Measurements from ENCODE around the gene SFMBT2. TPM values are rescaled to one million over a fixed set of nuclear protein-coding genes. Genes with fewer than 3 reads are reported as not detected.
A peak's percentile ranks its signal among the peaks of the same experiment; 100 is the strongest.

SFMBT2 gene
- total RNA-seq, 1 experiment from 2014 or later = 41.5 TPM

- Histone ChIP-seq H3K9me2 (replicated peaks; ENCODE audit: insufficient read depth, low read length) (no peaks in the 10 kb centered on the region), H3K36me3 (ENCODE audit: insufficient read depth, low read length) (no peaks in the 10 kb centered on the region), H2AFZ (ENCODE audit: low read length) (no peak overlapping the region), H3K9ac (ENCODE audit: low read length) (no peak overlapping the region), H3K79me2 (ENCODE audit: low read length) (no peaks in the 10 kb centered on the region), H3K4me1 (ENCODE audit: low read length) (no peaks in the 10 kb centered on the region), H3K27ac (ENCODE audit: low read length) (no peak overlapping the region), H3K4me2 (ENCODE audit: low read depth, low read length, poor library complexity, severe bottlenecking) (no peak overlapping the region), H4K20me1 (ENCODE audit: insufficient read depth, low read depth, low read length) (no peaks in the 10 kb centered on the region), H3K9me3 (ENCODE audit: low read length) (no peaks in the 10 kb centered on the region), H3K27me3 (ENCODE audit: low read length) (no peaks in the 10 kb centered on the region), H3K4me3 (ENCODE audit: low read length) (no peak overlapping the region)
- DNase-seq = no peak
These were observed 276.4 kb downstream of the SFMBT2 start for GRCh38 chr10:7134448-7134847.

- no peak overlapping the region for H2AFZ ChIP-seq (ENCODE audit: low read length)
- no peaks in the 10 kb centered on the region for H3K4me1 ChIP-seq (ENCODE audit: low read length)
- H3K9me2 ChIP-seq (replicated peaks; ENCODE audit: insufficient read depth, low read length) = no peaks in the 10 kb centered on the region
- no peak for DNase-seq
- H3K9ac ChIP-seq (ENCODE audit: low read length) = no peak overlapping the region
- no peaks in the 10 kb centered on the region for H3K9me3 ChIP-seq (ENCODE audit: low read length)
- H3K79me2 ChIP-seq (ENCODE audit: low read length) = no peaks in the 10 kb centered on the region
- no peak overlapping the region for H3K27ac ChIP-seq (ENCODE audit: low read length)
- no peaks in the 10 kb centered on the region for H3K36me3 ChIP-seq (ENCODE audit: insufficient read depth, low read length)
- no peak overlapping the region for H3K4me3 ChIP-seq (ENCODE audit: low read length)
- no peak overlapping the region for H3K4me2 ChIP-seq (ENCODE audit: low read depth, low read length, poor library complexity, severe bottlenecking)
- no peaks in the 10 kb centered on the region for H3K27me3 ChIP-seq (ENCODE audit: low read length)
- H4K20me1 ChIP-seq (ENCODE audit: insufficient read depth, low read depth, low read length) = no peaks in the 10 kb centered on the region
These were observed 276.9 kb downstream of the SFMBT2 start for GRCh38 chr10:7133958-7134357.

GRCh38 chr10:7133278-7133677, 277.6 kb downstream of the SFMBT2 start:
- Histone ChIP-seq H3K27ac (ENCODE audit: low read length) (no peak overlapping the region), H3K4me1 (ENCODE audit: low read length) (no peaks in the 10 kb centered on the region), H4K20me1 (ENCODE audit: insufficient read depth, low read depth, low read length) (no peaks in the 10 kb centered on the region), H3K9me2 (replicated peaks; ENCODE audit: insufficient read depth, low read length) (no peaks in the 10 kb centered on the region), H3K36me3 (ENCODE audit: insufficient read depth, low read length) (no peaks in the 10 kb centered on the region), H3K79me2 (ENCODE audit: low read length) (no peaks in the 10 kb centered on the region), H3K4me2 (ENCODE audit: low read depth, low read length, poor library complexity, severe bottlenecking) (no peak overlapping the region), H3K4me3 (ENCODE audit: low read length) (no peak overlapping the region), H3K9me3 (ENCODE audit: low read length) (no peaks in the 10 kb centered on the region), H3K27me3 (ENCODE audit: low read length) (no peaks in the 10 kb centered on the region), H3K9ac (ENCODE audit: low read length) (no peak overlapping the region), H2AFZ (ENCODE audit: low read length) (no peak overlapping the region)
- DNase-seq = no peak

- H3K4me1 ChIP-seq (ENCODE audit: low read length) = no peaks in the 10 kb centered on the region
- H3K9me3 ChIP-seq (ENCODE audit: low read length) = no peaks in the 10 kb centered on the region
- H3K9ac ChIP-seq (ENCODE audit: low read length) = no peak overlapping the region
- H3K9me2 ChIP-seq (replicated peaks; ENCODE audit: insufficient read depth, low read length) = no peaks in the 10 kb centered on the region
- H3K79me2 ChIP-seq (ENCODE audit: low read length) = no peaks in the 10 kb centered on the region
- H3K27ac ChIP-seq (ENCODE audit: low read length) = no peak overlapping the region
- H3K36me3 ChIP-seq (ENCODE audit: insufficient read depth, low read length) = no peaks in the 10 kb centered on the region
- H3K4me2 ChIP-seq (ENCODE audit: low read depth, low read length, poor library complexity, severe bottlenecking) = no peak overlapping the region
- H4K20me1 ChIP-seq (ENCODE audit: insufficient read depth, low read depth, low read length) = no peaks in the 10 kb centered on the region
- H3K27me3 ChIP-seq (ENCODE audit: low read length) = no peaks in the 10 kb centered on the region
- H2AFZ ChIP-seq (ENCODE audit: low read length) = no peak overlapping the region
- H3K4me3 ChIP-seq (ENCODE audit: low read length) = no peak overlapping the region
- no peak for DNase-seq
These were observed 280.5 kb downstream of the SFMBT2 start for GRCh38 chr10:7130191-7130911.

GRCh38 chr10:7123774-7124173, 287.1 kb downstream of the SFMBT2 start:
- Histone ChIP-seq H3K27me3 (ENCODE audit: low read length) (no peaks in the 10 kb centered on the region), H3K79me2 (ENCODE audit: low read length) (no peaks in the 10 kb centered on the region), H3K27ac (ENCODE audit: low read length) (no peak overlapping the region), H3K9me2 (replicated peaks; ENCODE audit: insufficient read depth, low read length) (no peaks in the 10 kb centered on the region), H3K4me1 (ENCODE audit: low read length) (0 out of 2 replicates have a peak, but pooled peaks cover 2% of the 10 kb centered on the region), H3K9me3 (ENCODE audit: low read length) (no peaks in the 10 kb centered on the region), H2AFZ (ENCODE audit: low read length) (no peak overlapping the region), H4K20me1 (ENCODE audit: insufficient read depth, low read depth, low read length) (no peaks in the 10 kb centered on the region), H3K36me3 (ENCODE audit: insufficient read depth, low read length) (no peaks in the 10 kb centered on the region), H3K4me3 (ENCODE audit: low read length) (no peak overlapping the region), H3K4me2 (ENCODE audit: low read depth, low read length, poor library complexity, severe bottlenecking) (no peak overlapping the region), H3K9ac (ENCODE audit: low read length) (no peak overlapping the region)
- DNase-seq = no peak

- H3K27me3 ChIP-seq (ENCODE audit: low read length) = no peaks in the 10 kb centered on the region
- H3K4me1 ChIP-seq (ENCODE audit: low read length) = 0 out of 2 replicates have a peak, but pooled peaks cover 2% of the 10 kb centered on the region
- no peak for DNase-seq
- H3K9me2 ChIP-seq (replicated peaks; ENCODE audit: insufficient read depth, low read length) = no peaks in the 10 kb centered on the region
- H3K36me3 ChIP-seq (ENCODE audit: insufficient read depth, low read length) = no peaks in the 10 kb centered on the region
- no peaks in the 10 kb centered on the region for H4K20me1 ChIP-seq (ENCODE audit: insufficient read depth, low read depth, low read length)
- H3K9ac ChIP-seq (ENCODE audit: low read length) = no peak overlapping the region
- H2AFZ ChIP-seq (ENCODE audit: low read length) = no peak overlapping the region
- no peaks in the 10 kb centered on the region for H3K79me2 ChIP-seq (ENCODE audit: low read length)
- H3K4me3 ChIP-seq (ENCODE audit: low read length) = no peak overlapping the region
- H3K4me2 ChIP-seq (ENCODE audit: low read depth, low read length, poor library complexity, severe bottlenecking) = no peak overlapping the region
- no peaks in the 10 kb centered on the region for H3K9me3 ChIP-seq (ENCODE audit: low read length)
- H3K27ac ChIP-seq (ENCODE audit: low read length) = no peak overlapping the region
These were observed 288.3 kb downstream of the SFMBT2 start for GRCh38 chr10:7122561-7122960.

GRCh38 chr10:7121154-7121797, 289.6 kb downstream of the SFMBT2 start:
- H3K4me3 ChIP-seq (ENCODE audit: low read length) = no peak overlapping the region
- no peak overlapping the region for H3K27ac ChIP-seq (ENCODE audit: low read length)
- H3K4me1 ChIP-seq (ENCODE audit: low read length) = 0 out of 2 replicates have a peak, but pooled peaks cover 2% of the 10 kb centered on the region
- no peak overlapping the region for H3K9ac ChIP-seq (ENCODE audit: low read length)
- no peaks in the 10 kb centered on the region for H3K36me3 ChIP-seq (ENCODE audit: insufficient read depth, low read length)
- no peaks in the 10 kb centered on the region for H3K9me2 ChIP-seq (replicated peaks; ENCODE audit: insufficient read depth, low read length)
- H3K27me3 ChIP-seq (ENCODE audit: low read length) = no peaks in the 10 kb centered on the region
- H3K4me2 ChIP-seq (ENCODE audit: low read depth, low read length, poor library complexity, severe bottlenecking) = no peak overlapping the region
- no peaks in the 10 kb centered on the region for H3K79me2 ChIP-seq (ENCODE audit: low read length)
- H4K20me1 ChIP-seq (ENCODE audit: insufficient read depth, low read depth, low read length) = no peaks in the 10 kb centered on the region
- DNase-seq = peak; percentile 89
- no peak overlapping the region for H2AFZ ChIP-seq (ENCODE audit: low read length)
- no peaks in the 10 kb centered on the region for H3K9me3 ChIP-seq (ENCODE audit: low read length)

GRCh38 chr10:7119325-7120015, 291.4 kb downstream of the SFMBT2 start:
- Histone ChIP-seq H3K9me2 (replicated peaks; ENCODE audit: insufficient read depth, low read length) (no peaks in the 10 kb centered on the region), H3K27ac (ENCODE audit: low read length) (no peak overlapping the region), H3K4me3 (ENCODE audit: low read length) (no peak overlapping the region), H3K27me3 (ENCODE audit: low read length) (no peaks in the 10 kb centered on the region), H3K4me1 (ENCODE audit: low read length) (0 out of 2 replicates have a peak, but pooled peaks cover 2% of the 10 kb centered on the region), H3K79me2 (ENCODE audit: low read length) (no peaks in the 10 kb centered on the region), H2AFZ (ENCODE audit: low read length) (no peak overlapping the region), H3K9ac (ENCODE audit: low read length) (no peak overlapping the region), H3K36me3 (ENCODE audit: insufficient read depth, low read length) (no peaks in the 10 kb centered on the region), H3K9me3 (ENCODE audit: low read length) (no peaks in the 10 kb centered on the region), H3K4me2 (ENCODE audit: low read depth, low read length, poor library complexity, severe bottlenecking) (no peak overlapping the region), H4K20me1 (ENCODE audit: insufficient read depth, low read depth, low read length) (no peaks in the 10 kb centered on the region)
- no peak for DNase-seq
